Suprapubic skin (tissue), 3 donors: ENCODE results near the gene INPP1.

Experiments
- CTCF ChIP-seq, 2 donors: fragments of 200-600 bp in 1 of 2; fragments of 450-650 bp in 1 of 2; sonication (generic) in 1 of 2; IDR thresholded peaks; one replicate each; pipeline ENCODE4 v1.5.1; 2016 to 2019; ENCODE audit warnings: antibody characterized with exemption in 2 of 2, mild to moderate bottlenecking in 1 of 2, moderate library complexity in 1 of 2
- POLR2AphosphoS5 ChIP-seq, 3 donors: sonication (generic); formaldehyde crosslinking; IDR thresholded peaks; one replicate each; pipeline ENCODE4 v1.6.1; 2017; ENCODE audit warnings: antibody characterized with exemption in 3 of 3

- no peak for TF ChIP-seq CTCF (IDR thresholded peaks at IDR 0.05)
- no peak for TF ChIP-seq POLR2AphosphoS5 (IDR thresholded peaks at IDR 0.05)
These were observed 7.0 kb downstream of the INPP1 start for GRCh38 chr2:190350371-190350770.
